HFFc6 (cell line): ENCODE data around the gene RNU1-2. TPM values are rescaled to one million over a fixed set of nuclear protein-coding genes. Genes with fewer than 3 reads are reported as not detected.
"Not testable (repeated sequence)": the region's sequence is repeated elsewhere in the genome, so short reads cannot be mapped to it uniquely, and the experiment has no call there.

Source experiments
- DNase-seq: peaks from one replicate; pipeline ENCODE4 v3.0.0-alpha.2; 2018
- H3K27ac Mint-ChIP-seq: 2 replicates; pipeline ENCODE4 v1.8.0; 2020; ENCODE audit warnings: mild to moderate bottlenecking, mixed read lengths
- H3K27me3 Mint-ChIP-seq: 2 replicates; pipeline ENCODE4 v1.8.0; 2021; ENCODE audit warnings: mild to moderate bottlenecking, moderate library complexity, mixed read lengths; ENCODE audit not compliant: insufficient read depth
- H3K36me3 Mint-ChIP-seq: 2 replicates; pipeline ENCODE4 v1.8.0; 2021; ENCODE audit warnings: low read depth, mixed read lengths
- H3K4me1 Mint-ChIP-seq: 2 replicates; pipeline ENCODE4 v1.8.0; 2020; ENCODE audit warnings: low read depth, mixed read lengths
- H3K4me3 Mint-ChIP-seq: 2 replicates; pipeline ENCODE4 v1.8.0; 2020; ENCODE audit warnings: mild to moderate bottlenecking, moderate library complexity, mixed read lengths
- H3K9me3 Mint-ChIP-seq: 2 replicates; pipeline ENCODE4 v1.8.0; 2020; ENCODE audit warnings: mild to moderate bottlenecking, mixed read lengths
- long read RNA-seq: library from polyadenylated mRNA; unstranded; transcript quantifications from one replicate; pipeline ENCODE4 v2.0.0, GENCODE V29; 2019
- total RNA-seq, 6 experiments: library from RNA; stranded (reverse); fragmentation: NEBNext Ultra II Directional; extraction: Animal tissue kit (Norgen Biotek cat#: 25700); gene quantifications; 2 replicates in 1 of 6; 3 replicates in 5 of 6; pipeline ENCODE4 v1.2.3, GENCODE V29; 2021
- TF ChIP-seq, protein P1 (sequence below): fragments of 200-600 bp; sonication (generic); IDR thresholded peaks from 2 replicates; pipeline ENCODE4 v1.5.0; 2021; ENCODE audit warnings: antibody characterized with exemption, mild to moderate bottlenecking

RNU1-2 gene
- total RNA-seq: 1,000 to 10,000 TPM; 1,191 to 2,394 (median 1,819) TPM
- long read RNA-seq, partial matches to known transcripts: 0 of 2 reads
- long read RNA-seq, other reads (novel, unspliced or antisense): 0 of 2 reads

DNA sequence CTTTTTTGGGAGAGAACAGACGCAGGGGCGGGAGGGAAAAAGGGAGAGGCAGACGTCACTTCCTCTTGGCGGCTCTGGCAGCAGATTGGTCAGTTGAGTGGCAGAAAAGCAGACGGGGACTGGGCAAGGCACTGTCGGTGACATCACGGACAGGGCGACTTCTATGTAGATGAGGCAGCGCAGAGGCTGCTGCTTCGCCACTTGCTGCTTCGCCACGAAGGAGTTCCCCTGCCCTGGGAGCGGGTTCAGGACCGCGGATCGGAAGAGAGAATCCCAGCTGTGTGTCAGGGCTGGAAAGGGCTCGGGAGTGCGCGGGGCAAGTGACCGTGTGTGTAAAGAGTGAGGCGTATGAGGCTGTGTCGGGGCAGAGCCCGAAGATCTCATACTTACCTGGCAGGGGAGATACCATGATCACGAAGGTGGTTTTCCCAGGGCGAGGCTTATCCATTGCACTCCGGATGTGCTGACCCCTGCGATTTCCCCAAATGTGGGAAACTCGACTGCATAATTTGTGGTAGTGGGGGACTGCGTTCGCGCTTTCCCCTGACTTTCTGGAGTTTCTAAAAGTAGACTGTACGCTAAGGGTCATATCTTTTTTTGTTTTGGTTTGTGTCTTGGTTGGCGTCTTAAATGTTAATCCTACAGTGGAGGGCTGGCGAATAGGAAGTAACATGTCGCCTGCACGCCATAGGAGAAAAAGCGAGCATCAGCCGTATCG lies at the start of gene RNU1-2:
Gene RNU1-2 (plus strand): TSS at position 383 of the 718 bp plus-strand sequence.
- Mint-ChIP-seq H3K4me1 (peaks cover 33% of the 10 kb centered on the region), H3K4me3 (peak within 1 kb of the TSS; percentile 83), H3K27me3 (peaks cover 29% of the 10 kb centered on the region), H3K27ac (peak within 1 kb of the TSS; percentile 100)
- peak; percentile 99 for DNase-seq
- not testable (repeated sequence) for H3K36me3 Mint-ChIP-seq, H3K9me3 Mint-ChIP-seq

DNA sequence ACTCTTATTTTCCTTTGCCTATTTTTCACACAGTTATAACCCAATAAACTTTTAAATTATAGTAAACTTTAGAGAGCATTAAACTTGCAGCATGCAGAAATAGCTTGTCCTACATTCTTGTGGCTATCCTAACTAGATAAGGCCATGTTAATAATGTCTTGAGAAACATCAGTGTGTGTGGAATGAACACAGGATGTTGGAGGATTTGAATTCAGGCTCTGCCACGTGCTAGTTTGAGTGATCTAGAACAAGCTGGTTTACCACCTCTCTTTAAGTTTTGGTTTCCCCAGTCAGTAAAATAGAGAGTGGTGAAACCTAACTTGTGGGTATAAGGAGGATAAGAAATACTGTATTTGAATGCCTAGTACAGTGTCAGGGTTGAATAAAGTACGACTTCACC lies 39.6 kb upstream of the RNU1-2 start:
- not testable (repeated sequence) for H3K27ac Mint-ChIP-seq, H3K4me3 Mint-ChIP-seq, H3K9me3 Mint-ChIP-seq, H3K27me3 Mint-ChIP-seq, H3K36me3 Mint-ChIP-seq, DNase-seq, H3K4me1 Mint-ChIP-seq

GRCh38 chr1:16859167-16860041 lies 36.4 kb upstream of the RNU1-2 start:
- H3K9me3 Mint-ChIP-seq, H3K27me3 Mint-ChIP-seq, DNase-seq, H3K36me3 Mint-ChIP-seq, H3K4me1 Mint-ChIP-seq, H3K27ac Mint-ChIP-seq: not testable (repeated sequence)
- TF ChIP-seq, protein P1, sequence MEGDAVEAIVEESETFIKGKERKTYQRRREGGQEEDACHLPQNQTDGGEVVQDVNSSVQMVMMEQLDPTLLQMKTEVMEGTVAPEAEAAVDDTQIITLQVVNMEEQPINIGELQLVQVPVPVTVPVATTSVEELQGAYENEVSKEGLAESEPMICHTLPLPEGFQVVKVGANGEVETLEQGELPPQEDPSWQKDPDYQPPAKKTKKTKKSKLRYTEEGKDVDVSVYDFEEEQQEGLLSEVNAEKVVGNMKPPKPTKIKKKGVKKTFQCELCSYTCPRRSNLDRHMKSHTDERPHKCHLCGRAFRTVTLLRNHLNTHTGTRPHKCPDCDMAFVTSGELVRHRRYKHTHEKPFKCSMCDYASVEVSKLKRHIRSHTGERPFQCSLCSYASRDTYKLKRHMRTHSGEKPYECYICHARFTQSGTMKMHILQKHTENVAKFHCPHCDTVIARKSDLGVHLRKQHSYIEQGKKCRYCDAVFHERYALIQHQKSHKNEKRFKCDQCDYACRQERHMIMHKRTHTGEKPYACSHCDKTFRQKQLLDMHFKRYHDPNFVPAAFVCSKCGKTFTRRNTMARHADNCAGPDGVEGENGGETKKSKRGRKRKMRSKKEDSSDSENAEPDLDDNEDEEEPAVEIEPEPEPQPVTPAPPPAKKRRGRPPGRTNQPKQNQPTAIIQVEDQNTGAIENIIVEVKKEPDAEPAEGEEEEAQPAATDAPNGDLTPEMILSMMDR: peak; percentile 38
- H3K4me3 Mint-ChIP-seq: peak overlapping the region; percentile 40; the same call in 1 of the 2 replicates

GRCh38 chr1:16860048-16860447 lies 35.7 kb upstream of the RNU1-2 start:
- not testable (repeated sequence) for H3K27ac Mint-ChIP-seq, H3K9me3 Mint-ChIP-seq, H3K4me3 Mint-ChIP-seq, H3K4me1 Mint-ChIP-seq, H3K27me3 Mint-ChIP-seq, H3K36me3 Mint-ChIP-seq
- DNase-seq: peak; percentile 35

GRCh38 chr1:16861832-16862245 lies 33.9 kb upstream of the RNU1-2 start:
- DNase-seq: peak; percentile 39
- H3K4me3 Mint-ChIP-seq: not testable (repeated sequence)

GRCh38 chr1:16862415-16862814 lies 33.4 kb upstream of the RNU1-2 start:
- not testable (repeated sequence) for H3K27me3 Mint-ChIP-seq, H3K27ac Mint-ChIP-seq, H3K4me3 Mint-ChIP-seq, H3K4me1 Mint-ChIP-seq, H3K36me3 Mint-ChIP-seq, H3K9me3 Mint-ChIP-seq, DNase-seq

More at GRCh38 chr1:16861832-16862245, 33.9 kb upstream of the RNU1-2 start:
- H3K4me1 Mint-ChIP-seq, H3K9me3 Mint-ChIP-seq, H3K27ac Mint-ChIP-seq, H3K36me3 Mint-ChIP-seq, H3K27me3 Mint-ChIP-seq: not testable (repeated sequence)

- H3K36me3 Mint-ChIP-seq: not testable (repeated sequence)
Observed at GRCh38 chr1:16863024-16863423, 32.8 kb upstream of the RNU1-2 start.

GRCh38 chr1:16866926-16867707 lies 28.7 kb upstream of the RNU1-2 start:
- H3K36me3 Mint-ChIP-seq, H3K27ac Mint-ChIP-seq, H3K27me3 Mint-ChIP-seq, H3K9me3 Mint-ChIP-seq, DNase-seq, H3K4me1 Mint-ChIP-seq, H3K4me3 Mint-ChIP-seq: not testable (repeated sequence)

More at GRCh38 chr1:16863024-16863423, 32.8 kb upstream of the RNU1-2 start:
- H3K9me3 Mint-ChIP-seq, H3K27ac Mint-ChIP-seq, H3K4me3 Mint-ChIP-seq, DNase-seq, H3K4me1 Mint-ChIP-seq, H3K27me3 Mint-ChIP-seq: not testable (repeated sequence)

DNA sequence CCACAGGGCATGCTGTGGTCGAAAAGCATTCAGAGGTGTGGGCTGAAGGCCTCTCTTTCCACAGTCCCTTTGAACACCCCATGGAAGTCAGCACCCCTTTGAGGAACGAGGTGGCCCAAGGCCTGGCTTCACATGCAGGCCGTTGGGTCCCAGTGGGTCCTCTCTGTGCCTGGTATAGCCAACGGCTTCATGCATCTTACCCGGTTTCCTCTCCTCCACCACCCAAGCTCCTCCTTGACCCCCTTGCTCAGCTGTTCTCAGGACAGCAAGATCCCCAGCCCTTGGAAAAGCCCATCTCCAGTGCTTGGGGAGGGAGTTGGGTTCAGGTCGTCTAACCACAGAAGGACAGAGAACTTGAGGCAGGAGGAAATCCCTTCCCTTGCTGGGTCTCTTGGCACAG lies 27.0 kb upstream of the RNU1-2 start:
- peaks cover 13% of the 10 kb centered on the region for H3K27me3 Mint-ChIP-seq
- not testable (repeated sequence) for H3K36me3 Mint-ChIP-seq, H3K4me3 Mint-ChIP-seq, H3K9me3 Mint-ChIP-seq, DNase-seq, H3K27ac Mint-ChIP-seq, H3K4me1 Mint-ChIP-seq

DNA sequence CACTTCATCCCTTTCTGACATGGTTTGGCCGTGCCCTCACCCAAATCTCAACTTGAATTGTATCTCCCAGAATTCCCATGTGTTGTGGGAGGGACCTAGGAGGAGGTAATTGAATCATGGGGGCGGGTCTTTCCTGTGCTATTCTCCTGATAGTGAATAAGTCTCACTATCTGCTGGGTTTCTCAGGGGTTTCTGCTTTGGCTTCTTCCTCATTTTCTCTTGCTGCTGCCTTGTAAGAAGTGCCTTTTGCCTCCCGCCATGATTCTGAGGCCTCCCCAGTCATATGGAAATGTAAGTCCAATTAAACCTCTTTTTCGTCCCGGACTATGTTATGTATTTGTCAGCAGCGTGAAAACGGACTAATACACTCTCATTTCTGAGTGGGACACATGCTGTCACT lies 25.8 kb upstream of the RNU1-2 start:
- Mint-ChIP-seq H3K27me3 (peaks cover 14% of the 10 kb centered on the region), H3K4me1 (peaks cover 10% of the 10 kb centered on the region)
- not testable (repeated sequence) for DNase-seq, H3K27ac Mint-ChIP-seq, H3K9me3 Mint-ChIP-seq, H3K4me3 Mint-ChIP-seq, H3K36me3 Mint-ChIP-seq

- not testable (repeated sequence) for H3K9me3 Mint-ChIP-seq, H3K27ac Mint-ChIP-seq, H3K36me3 Mint-ChIP-seq, DNase-seq, H3K4me3 Mint-ChIP-seq
- H3K4me1 Mint-ChIP-seq: peaks cover 10% of the 10 kb centered on the region
- H3K27me3 Mint-ChIP-seq: peaks cover 25% of the 10 kb centered on the region
Observed at GRCh38 chr1:16871171-16871570, 24.6 kb upstream of the RNU1-2 start.
